ENCODE data around the gene ARID1B. TPM values are rescaled to one million over a fixed set of nuclear protein-coding genes. Genes with fewer than 3 reads are reported as not detected.

ARID1B gene
- total and polyA plus RNA-seq, 2 of the 13 experiments (the other 11 are each of a cell fraction or from before 2014, with no cell fraction given): 20.1 to 32.6 TPM

- TF ChIP-seq HMGXB4 (CRISPR knock-in tag; IDR thresholded peaks at IDR 0.05; ENCODE audit: borderline replicate concordance in 1 of 2, low read depth in 1 of 2) (0 out of 4 replicates have a peak, but pooled peaks of 1 of the 2 experiments have one; percentile 16), MED1 (CRISPR knock-in tag; IDR thresholded peaks at IDR 0.05) (no peak), HCFC1 (IDR thresholded peaks at IDR 0.05; ENCODE audit: low read depth, low read length) (no peak), MIER2 (CRISPR knock-in tag; IDR thresholded peaks at IDR 0.05) (no peak), ZNF484 (CRISPR knock-in tag; IDR thresholded peaks at IDR 0.05; ENCODE audit: borderline replicate concordance, low read depth) (no peak), TRIM22 (IDR thresholded peaks at IDR 0.05) (no peak), ZNF644 (CRISPR knock-in tag; IDR thresholded peaks at IDR 0.05; ENCODE audit: low read depth) (0 out of 2 replicates have a peak, but pooled peaks have one; percentile 23), RERE (CRISPR knock-in tag; IDR thresholded peaks at IDR 0.05; ENCODE audit: low read depth) (no peak), ELF3 (CRISPR knock-in tag; IDR thresholded peaks at IDR 0.05) (no peak), ZNF7 (CRISPR knock-in tag; IDR thresholded peaks at IDR 0.05) (no peak)
- TF ChIP-seq, protein P1, sequence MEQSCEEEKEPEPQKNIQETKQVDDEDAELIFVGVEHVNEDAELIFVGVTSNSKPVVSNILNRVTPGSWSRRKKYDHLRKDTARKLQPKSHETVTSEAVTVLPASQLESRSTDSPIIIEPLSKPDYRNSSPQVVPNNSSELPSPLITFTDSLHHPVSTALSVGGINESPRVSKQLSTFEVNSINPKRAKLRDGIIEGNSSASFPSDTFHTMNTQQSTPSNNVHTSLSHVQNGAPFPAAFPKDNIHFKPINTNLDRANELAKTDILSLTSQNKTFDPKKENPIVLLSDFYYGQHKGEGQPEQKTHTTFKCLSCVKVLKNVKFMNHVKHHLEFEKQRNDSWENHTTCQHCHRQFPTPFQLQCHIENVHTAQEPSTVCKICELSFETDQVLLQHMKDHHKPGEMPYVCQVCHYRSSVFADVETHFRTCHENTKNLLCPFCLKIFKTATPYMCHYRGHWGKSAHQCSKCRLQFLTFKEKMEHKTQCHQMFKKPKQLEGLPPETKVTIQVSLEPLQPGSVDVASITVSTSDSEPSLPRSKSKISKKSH (CRISPR knock-in tag; IDR thresholded peaks at IDR 0.05; ENCODE audit: borderline replicate concordance): no peak
- TF ChIP-seq, protein P2, sequence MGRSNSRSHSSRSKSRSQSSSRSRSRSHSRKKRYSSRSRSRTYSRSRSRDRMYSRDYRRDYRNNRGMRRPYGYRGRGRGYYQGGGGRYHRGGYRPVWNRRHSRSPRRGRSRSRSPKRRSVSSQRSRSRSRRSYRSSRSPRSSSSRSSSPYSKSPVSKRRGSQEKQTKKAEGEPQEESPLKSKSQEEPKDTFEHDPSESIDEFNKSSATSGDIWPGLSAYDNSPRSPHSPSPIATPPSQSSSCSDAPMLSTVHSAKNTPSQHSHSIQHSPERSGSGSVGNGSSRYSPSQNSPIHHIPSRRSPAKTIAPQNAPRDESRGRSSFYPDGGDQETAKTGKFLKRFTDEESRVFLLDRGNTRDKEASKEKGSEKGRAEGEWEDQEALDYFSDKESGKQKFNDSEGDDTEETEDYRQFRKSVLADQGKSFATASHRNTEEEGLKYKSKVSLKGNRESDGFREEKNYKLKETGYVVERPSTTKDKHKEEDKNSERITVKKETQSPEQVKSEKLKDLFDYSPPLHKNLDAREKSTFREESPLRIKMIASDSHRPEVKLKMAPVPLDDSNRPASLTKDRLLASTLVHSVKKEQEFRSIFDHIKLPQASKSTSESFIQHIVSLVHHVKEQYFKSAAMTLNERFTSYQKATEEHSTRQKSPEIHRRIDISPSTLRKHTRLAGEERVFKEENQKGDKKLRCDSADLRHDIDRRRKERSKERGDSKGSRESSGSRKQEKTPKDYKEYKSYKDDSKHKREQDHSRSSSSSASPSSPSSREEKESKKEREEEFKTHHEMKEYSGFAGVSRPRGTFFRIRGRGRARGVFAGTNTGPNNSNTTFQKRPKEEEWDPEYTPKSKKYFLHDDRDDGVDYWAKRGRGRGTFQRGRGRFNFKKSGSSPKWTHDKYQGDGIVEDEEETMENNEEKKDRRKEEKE (IDR thresholded peaks at IDR 0.05): no peak
- TF ChIP-seq, protein P3, sequence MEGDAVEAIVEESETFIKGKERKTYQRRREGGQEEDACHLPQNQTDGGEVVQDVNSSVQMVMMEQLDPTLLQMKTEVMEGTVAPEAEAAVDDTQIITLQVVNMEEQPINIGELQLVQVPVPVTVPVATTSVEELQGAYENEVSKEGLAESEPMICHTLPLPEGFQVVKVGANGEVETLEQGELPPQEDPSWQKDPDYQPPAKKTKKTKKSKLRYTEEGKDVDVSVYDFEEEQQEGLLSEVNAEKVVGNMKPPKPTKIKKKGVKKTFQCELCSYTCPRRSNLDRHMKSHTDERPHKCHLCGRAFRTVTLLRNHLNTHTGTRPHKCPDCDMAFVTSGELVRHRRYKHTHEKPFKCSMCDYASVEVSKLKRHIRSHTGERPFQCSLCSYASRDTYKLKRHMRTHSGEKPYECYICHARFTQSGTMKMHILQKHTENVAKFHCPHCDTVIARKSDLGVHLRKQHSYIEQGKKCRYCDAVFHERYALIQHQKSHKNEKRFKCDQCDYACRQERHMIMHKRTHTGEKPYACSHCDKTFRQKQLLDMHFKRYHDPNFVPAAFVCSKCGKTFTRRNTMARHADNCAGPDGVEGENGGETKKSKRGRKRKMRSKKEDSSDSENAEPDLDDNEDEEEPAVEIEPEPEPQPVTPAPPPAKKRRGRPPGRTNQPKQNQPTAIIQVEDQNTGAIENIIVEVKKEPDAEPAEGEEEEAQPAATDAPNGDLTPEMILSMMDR (CRISPR knock-in tag; IDR thresholded peaks at IDR 0.05): peak; percentile 63
Observed at GRCh38 chr6:156953479-156954146, 176.4 kb downstream of the ARID1B start (continued).
